ENCODE data around the gene ST3GAL5.

Gene ST3GAL5

DNA sequence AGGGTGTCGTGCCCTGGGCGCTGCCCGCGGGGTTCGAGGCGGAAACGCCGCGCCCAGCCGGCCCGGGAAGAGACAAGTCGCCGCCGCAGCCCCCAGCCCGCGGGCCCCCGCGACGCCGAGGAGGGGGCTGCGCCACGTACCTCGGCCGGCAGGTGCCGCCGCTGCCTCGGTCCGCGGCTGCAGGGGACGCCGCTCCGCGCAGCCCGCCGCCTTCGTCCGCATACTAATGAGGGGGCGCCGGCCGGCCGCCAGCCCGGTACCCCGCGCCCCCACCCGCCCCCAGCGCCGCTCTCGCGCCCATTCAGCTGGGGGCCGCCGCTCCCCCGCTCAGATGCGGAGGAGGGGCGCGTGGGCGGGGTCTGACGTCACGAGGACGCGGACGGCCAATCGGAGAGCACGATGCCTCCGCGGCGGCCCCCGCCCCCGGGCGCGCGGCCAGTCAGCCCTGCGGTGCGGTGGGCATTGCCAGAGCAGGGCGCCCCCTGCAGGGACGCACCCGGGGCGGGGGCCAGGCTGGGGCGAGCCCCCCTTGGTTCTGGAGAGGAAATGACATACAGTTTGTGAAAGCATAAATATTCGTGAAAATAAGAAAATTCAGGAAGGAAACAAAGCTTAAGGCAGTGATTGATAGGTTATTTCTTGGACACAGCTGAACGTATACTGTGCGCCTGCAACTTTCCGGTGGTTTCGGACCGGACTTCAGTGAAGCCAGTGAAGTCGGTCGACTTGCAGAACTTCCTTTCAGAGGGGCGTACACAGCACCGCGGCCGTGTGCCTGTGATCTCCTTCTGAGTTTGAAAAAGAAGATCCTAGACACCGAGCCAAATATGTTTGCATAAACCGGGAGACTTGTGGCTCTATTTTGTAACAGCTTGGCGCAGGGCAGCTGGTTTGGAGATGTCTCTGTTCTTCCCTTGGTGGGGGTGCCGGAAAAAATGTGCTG is at the start of gene ST3GAL5:
ST3GAL5 (minus strand) TSS at position 307 of the 943 bp plus-strand sequence; CDS start at position 222, 85 bp downstream.
- DNase-seq (ENCODE audit: extremely low read depth, insufficient read length) = peak; percentile 95
- Histone ChIP-seq H3K27me3 (replicated peaks; ENCODE audit: control insufficient read depth, insufficient read depth, low read length) (no peaks in the 10 kb centered on the region), H3K36me3 (ENCODE audit: control insufficient read depth, insufficient read depth, low read length) (no peaks in the 10 kb centered on the region), H3K4me3 (replicated peaks; ENCODE audit: low read depth, low read length) (peak within 1 kb of the TSS; percentile 65)
- TF ChIP-seq, protein P1, sequence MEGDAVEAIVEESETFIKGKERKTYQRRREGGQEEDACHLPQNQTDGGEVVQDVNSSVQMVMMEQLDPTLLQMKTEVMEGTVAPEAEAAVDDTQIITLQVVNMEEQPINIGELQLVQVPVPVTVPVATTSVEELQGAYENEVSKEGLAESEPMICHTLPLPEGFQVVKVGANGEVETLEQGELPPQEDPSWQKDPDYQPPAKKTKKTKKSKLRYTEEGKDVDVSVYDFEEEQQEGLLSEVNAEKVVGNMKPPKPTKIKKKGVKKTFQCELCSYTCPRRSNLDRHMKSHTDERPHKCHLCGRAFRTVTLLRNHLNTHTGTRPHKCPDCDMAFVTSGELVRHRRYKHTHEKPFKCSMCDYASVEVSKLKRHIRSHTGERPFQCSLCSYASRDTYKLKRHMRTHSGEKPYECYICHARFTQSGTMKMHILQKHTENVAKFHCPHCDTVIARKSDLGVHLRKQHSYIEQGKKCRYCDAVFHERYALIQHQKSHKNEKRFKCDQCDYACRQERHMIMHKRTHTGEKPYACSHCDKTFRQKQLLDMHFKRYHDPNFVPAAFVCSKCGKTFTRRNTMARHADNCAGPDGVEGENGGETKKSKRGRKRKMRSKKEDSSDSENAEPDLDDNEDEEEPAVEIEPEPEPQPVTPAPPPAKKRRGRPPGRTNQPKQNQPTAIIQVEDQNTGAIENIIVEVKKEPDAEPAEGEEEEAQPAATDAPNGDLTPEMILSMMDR (IDR thresholded peaks at IDR 0.05; ENCODE audit: insufficient read depth, low read length, poor library complexity, severe bottlenecking) = peak; percentile 81

DNA sequence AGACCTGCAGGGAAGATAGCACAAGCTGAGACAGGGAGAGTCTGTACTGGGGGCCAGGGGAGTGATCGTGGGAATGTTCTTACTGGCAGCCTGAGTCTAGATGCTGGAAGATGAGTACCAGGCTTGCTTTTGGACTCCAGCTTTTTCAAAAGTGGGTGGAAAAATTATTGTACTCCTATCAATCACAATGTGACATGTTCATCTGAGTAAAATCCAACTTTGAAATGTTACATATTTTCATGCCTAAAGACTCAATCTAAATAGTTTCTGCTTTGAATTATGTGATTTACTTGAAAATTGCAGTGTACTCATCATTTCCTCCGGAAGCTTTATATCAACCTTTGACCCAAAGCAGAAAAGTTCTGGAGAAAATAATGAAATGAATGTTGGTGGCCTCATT is 49.7 kb upstream of the ST3GAL5 start:
- TF ChIP-seq, protein P1 (IDR thresholded peaks at IDR 0.05; ENCODE audit: insufficient read depth, low read length, poor library complexity, severe bottlenecking) = no peak
- Histone ChIP-seq H3K4me3 (replicated peaks; ENCODE audit: low read depth, low read length) (no peak overlapping the region), H3K27me3 (replicated peaks; ENCODE audit: control insufficient read depth, insufficient read depth, low read length) (no peaks in the 10 kb centered on the region; the same call in 1 of the 2 replicates), H3K36me3 (ENCODE audit: control insufficient read depth, insufficient read depth, low read length) (no peaks in the 10 kb centered on the region)
- no peak for DNase-seq (ENCODE audit: extremely low read depth, insufficient read length)

DNA sequence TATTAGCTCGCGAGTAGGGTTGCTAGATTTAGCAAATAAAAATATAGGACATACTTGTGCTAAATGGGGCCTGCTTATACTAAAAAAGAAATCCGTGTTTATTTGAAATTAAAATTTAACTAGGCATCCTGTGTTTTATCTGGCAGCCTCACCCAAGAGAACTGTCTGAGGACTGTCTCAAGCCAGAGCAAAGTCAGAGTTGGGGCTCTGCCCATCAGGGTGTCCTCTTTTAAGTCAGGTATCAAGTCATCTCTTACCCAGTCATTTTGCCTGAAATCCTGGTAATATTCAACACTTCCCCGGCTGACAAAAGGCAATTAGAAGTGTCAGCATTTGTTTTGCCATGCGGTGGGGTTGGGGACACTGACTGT is 48.3 kb upstream of the ST3GAL5 start:
- H3K36me3 ChIP-seq (ENCODE audit: control insufficient read depth, insufficient read depth, low read length) = no peaks in the 10 kb centered on the region
- no peak for DNase-seq (ENCODE audit: extremely low read depth, insufficient read length)

DNA sequence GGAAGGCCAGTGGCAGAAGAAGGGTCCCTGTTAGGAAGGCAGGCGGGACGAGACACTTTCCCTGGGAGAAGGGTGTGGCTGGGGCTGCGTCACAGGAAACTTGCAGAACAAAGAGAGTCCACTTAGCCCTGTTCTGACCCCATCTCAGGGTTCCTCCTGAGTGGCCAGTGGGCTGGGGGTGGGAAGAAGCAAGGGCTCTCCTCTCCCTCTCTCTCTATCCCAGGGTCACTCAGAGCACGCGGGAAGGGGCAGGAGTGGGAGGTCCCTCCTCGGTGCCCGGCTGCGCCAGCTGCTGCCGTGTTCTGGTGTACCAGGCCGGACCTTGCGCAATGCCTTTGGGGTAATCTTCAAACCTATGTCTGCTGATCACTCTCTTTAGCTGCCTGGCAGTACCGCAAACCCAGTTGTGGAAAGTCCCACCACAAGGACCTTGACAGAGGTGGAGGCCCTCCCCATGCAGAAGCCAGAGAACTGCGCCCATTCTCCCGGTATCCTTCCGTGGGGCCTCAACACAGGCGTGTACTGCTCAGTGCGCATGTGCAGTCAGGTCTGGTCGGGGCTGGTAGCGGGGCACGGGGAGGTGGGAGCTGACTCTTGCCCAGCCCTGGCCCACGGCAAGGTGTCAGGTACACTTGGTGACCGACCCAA is 47.8 kb upstream of the ST3GAL5 start:
- TF ChIP-seq, protein P1 (IDR thresholded peaks at IDR 0.05; ENCODE audit: insufficient read depth, low read length, poor library complexity, severe bottlenecking) = no peak
- DNase-seq (ENCODE audit: extremely low read depth, insufficient read length) = no peak
- no peaks in the 10 kb centered on the region; the same call in 1 of the 2 replicates for H3K27me3 ChIP-seq (replicated peaks; ENCODE audit: control insufficient read depth, insufficient read depth, low read length)

More for the DNA sequence above, 48.3 kb upstream of the ST3GAL5 start:
- TF ChIP-seq, protein P1 (IDR thresholded peaks at IDR 0.05; ENCODE audit: insufficient read depth, low read length, poor library complexity, severe bottlenecking) = no peak
- Histone ChIP-seq H3K27me3 (replicated peaks; ENCODE audit: control insufficient read depth, insufficient read depth, low read length) (no peaks in the 10 kb centered on the region; the same call in 1 of the 2 replicates), H3K4me3 (replicated peaks; ENCODE audit: low read depth, low read length) (no peak overlapping the region)

DNA sequence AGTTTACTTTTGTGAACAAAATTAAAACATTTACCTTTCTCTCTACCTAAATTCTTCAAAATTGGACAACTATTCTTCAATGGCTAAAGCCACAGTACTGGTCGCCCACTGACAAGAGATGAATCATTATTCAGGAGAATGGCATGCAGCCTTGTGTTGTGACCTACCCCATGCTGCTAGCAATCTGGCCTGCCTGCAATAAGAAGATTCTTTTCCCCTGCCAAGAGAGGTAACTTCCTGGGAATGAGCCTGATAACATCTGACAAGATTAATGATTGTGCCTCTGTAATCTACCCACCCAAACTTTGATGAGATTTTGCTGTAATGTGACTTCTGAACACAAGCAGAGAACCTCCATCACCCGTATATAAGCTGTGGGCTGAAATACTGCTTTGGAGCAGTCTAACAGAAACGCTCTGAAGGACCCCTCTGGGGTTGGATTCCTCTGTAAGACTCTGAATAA is 47.0 kb upstream of the ST3GAL5 start:
- no peaks in the 10 kb centered on the region; the same call in 1 of the 2 replicates for H3K27me3 ChIP-seq (replicated peaks; ENCODE audit: control insufficient read depth, insufficient read depth, low read length)
- DNase-seq (ENCODE audit: extremely low read depth, insufficient read length) = no peak
- no peaks in the 10 kb centered on the region for H3K36me3 ChIP-seq (ENCODE audit: control insufficient read depth, insufficient read depth, low read length)
- TF ChIP-seq, protein P1 (IDR thresholded peaks at IDR 0.05; ENCODE audit: insufficient read depth, low read length, poor library complexity, severe bottlenecking) = no peak
- H3K4me3 ChIP-seq (replicated peaks; ENCODE audit: low read depth, low read length) = no peak overlapping the region

More for the DNA sequence above, 47.8 kb upstream of the ST3GAL5 start:
- no peaks in the 10 kb centered on the region for H3K36me3 ChIP-seq (ENCODE audit: control insufficient read depth, insufficient read depth, low read length)
- no peak overlapping the region for H3K4me3 ChIP-seq (replicated peaks; ENCODE audit: low read depth, low read length)

Measured in GM06990 (cell line).